H9 (cell line): ENCODE results near the gene NUDT22. TPM values are rescaled to one million over a fixed set of nuclear protein-coding genes. Genes with fewer than 3 reads are reported as not detected.

Experiments used
- DNase-seq: peaks from one replicate; pipeline ENCODE4 v3.0.0-alpha.2; 2017
- H2AFZ ChIP-seq: one replicate; pipeline ENCODE4 v1.6.1; 2013; ENCODE audit warnings: mild to moderate bottlenecking, low read length, control low read depth, moderate library complexity
- H2AK5ac ChIP-seq: 2 replicates; pipeline ENCODE4 v1.6.1; 2013; ENCODE audit warnings: low read length, control low read depth, mixed read lengths; ENCODE audit not compliant: insufficient read length
- H2BK120ac ChIP-seq: one replicate; pipeline ENCODE4 v1.6.1; 2013; ENCODE audit warnings: low read depth, mild to moderate bottlenecking, low read length, control low read depth, inconsistent platforms; ENCODE audit not compliant: poor library complexity, severe bottlenecking
- H2BK12ac ChIP-seq: 2 replicates; pipeline ENCODE4 v1.6.1; 2013; ENCODE audit warnings: low read length, control low read depth, mixed read lengths, low read depth; ENCODE audit not compliant: insufficient read length
- H2BK15ac ChIP-seq: 2 replicates; pipeline ENCODE4 v1.6.1; 2013; ENCODE audit warnings: low read depth, low read length, control low read depth
- H2BK20ac ChIP-seq: one replicate; pipeline ENCODE4 v1.6.1; 2013; ENCODE audit warnings: low read depth, mild to moderate bottlenecking, low read length, control low read depth, inconsistent platforms; ENCODE audit not compliant: poor library complexity, severe bottlenecking
- H2BK5ac ChIP-seq: 2 replicates; pipeline ENCODE4 v1.6.1; 2013; ENCODE audit warnings: low read length, control low read depth, mixed read lengths; ENCODE audit not compliant: insufficient read length
- H3K14ac ChIP-seq: 2 replicates; pipeline ENCODE4 v1.6.1; 2013; ENCODE audit warnings: low read length, control low read depth; ENCODE audit not compliant: insufficient read depth
- H3K18ac ChIP-seq: 2 replicates; pipeline ENCODE4 v1.6.1; 2013; ENCODE audit warnings: low read depth, mild to moderate bottlenecking, mixed read lengths, low read length, control low read depth; ENCODE audit not compliant: insufficient read length
- H3K23ac ChIP-seq: 2 replicates; pipeline ENCODE4 v1.6.1; 2013; ENCODE audit warnings: low read length, control low read depth, mixed read lengths, low read depth; ENCODE audit not compliant: insufficient read length
- H3K23me2 ChIP-seq: 2 replicates; pipeline ENCODE4 v1.6.1; 2013; ENCODE audit warnings: low read depth, mild to moderate bottlenecking, mixed read lengths, low read length, control low read depth; ENCODE audit not compliant: insufficient read length, poor library complexity, severe bottlenecking
- H3K27ac ChIP-seq: 2 replicates; pipeline ENCODE4 v1.5.1; 2013; ENCODE audit warnings: low read length, control low read depth, mixed read lengths, low read depth; ENCODE audit not compliant: insufficient read length
- H3K27me3 ChIP-seq: 2 replicates; pipeline ENCODE4 v1.6.1; 2013; ENCODE audit warnings: low read length, control low read depth, inconsistent platforms; ENCODE audit not compliant: insufficient read depth
- H3K4ac ChIP-seq: 2 replicates; pipeline ENCODE4 v1.6.1; 2013; ENCODE audit warnings: low read depth, mild to moderate bottlenecking, control low read depth, inconsistent platforms, low read length, moderate library complexity
- H3K4me1 ChIP-seq: 2 replicates; pipeline ENCODE4 v1.6.1; 2013; ENCODE audit warnings: low read length, control low read depth, inconsistent platforms; ENCODE audit not compliant: insufficient read depth
- H3K4me2 ChIP-seq: 2 replicates; pipeline ENCODE4 v1.6.1; 2013; ENCODE audit warnings: low read length, control low read depth, mixed read lengths; ENCODE audit not compliant: insufficient read length, insufficient read depth
- H3K56ac ChIP-seq: 2 replicates; pipeline ENCODE4 v1.6.1; 2013; ENCODE audit warnings: low read depth, mild to moderate bottlenecking, mixed read lengths, low read length, control low read depth; ENCODE audit not compliant: insufficient read length
- H3K79me1 ChIP-seq: 2 replicates; pipeline ENCODE4 v1.6.1; 2013; ENCODE audit warnings: low read depth, mild to moderate bottlenecking, moderate library complexity, low read length, control low read depth, inconsistent platforms; ENCODE audit not compliant: insufficient read depth, poor library complexity, severe bottlenecking
- H3K79me2 ChIP-seq: 2 replicates; pipeline ENCODE4 v1.6.1; 2013; ENCODE audit warnings: low read length, control low read depth, inconsistent platforms; ENCODE audit not compliant: insufficient read depth
- H3K9ac ChIP-seq: 2 replicates; pipeline ENCODE4 v1.6.1; 2013; ENCODE audit warnings: low read length, control low read depth, mixed read lengths; ENCODE audit not compliant: insufficient read length; ENCODE audit errors: extremely low read depth
- H3K9me3 ChIP-seq: one replicate; pipeline ENCODE4 v1.6.1; 2013; ENCODE audit warnings: low read depth, low read length, inconsistent platforms; ENCODE audit not compliant: control insufficient read depth
- H3T11ph ChIP-seq: one replicate; pipeline ENCODE4 v1.6.1; 2013; ENCODE audit warnings: mild to moderate bottlenecking, low read length, control low read depth, inconsistent platforms
- H4K20me1 ChIP-seq: one replicate; pipeline ENCODE4 v1.6.1; 2013; ENCODE audit not compliant: control insufficient read depth, insufficient read length, insufficient read depth
- H4K5ac ChIP-seq: 2 replicates; pipeline ENCODE4 v1.6.1; 2013; ENCODE audit warnings: low read depth, mild to moderate bottlenecking, mixed read lengths, low read length, control low read depth; ENCODE audit not compliant: insufficient read length
- H4K8ac ChIP-seq: replicated peaks from 2 replicates; pipeline ENCODE4 v1.6.1; 2013; ENCODE audit warnings: low read length, control low read depth, mixed read lengths, low read depth; ENCODE audit not compliant: insufficient read length
- H4K91ac ChIP-seq: 2 replicates; pipeline ENCODE4 v1.6.1; 2013; ENCODE audit warnings: low read depth, mild to moderate bottlenecking, moderate library complexity, mixed read lengths, low read length, control low read depth; ENCODE audit not compliant: insufficient read length
- H3K27ac Mint-ChIP-seq, 3 experiments: 2 replicates in 2 of 3; 3 replicates in 1 of 3; pipeline ENCODE4 v1.8.0; 2020 to 2021; ENCODE audit warnings: mixed read lengths in 3 of 3, mild to moderate bottlenecking in 1 of 3, moderate library complexity in 1 of 3
- H3K27me3 Mint-ChIP-seq: 2 replicates; pipeline ENCODE4 v1.8.0; 2021; ENCODE audit warnings: low read depth, mild to moderate bottlenecking, moderate library complexity, mixed read lengths
- H3K36me3 Mint-ChIP-seq, 3 experiments: 2 replicates in 2 of 3; 3 replicates in 1 of 3; pipeline ENCODE4 v1.8.0; 2020 to 2021; ENCODE audit warnings: low read depth in 3 of 3, mixed read lengths in 3 of 3; ENCODE audit not compliant: insufficient read depth in 1 of 3
- H3K4me1 Mint-ChIP-seq, 2 experiments: 2 replicates each; pipeline ENCODE4 v1.8.0; 2020; ENCODE audit warnings: mixed read lengths in 2 of 2
- H3K4me3 Mint-ChIP-seq, 2 experiments: 2 replicates in 1 of 2; 3 replicates in 1 of 2; pipeline ENCODE4 v1.8.0; 2020 to 2021; ENCODE audit warnings: mild to moderate bottlenecking in 2 of 2, mixed read lengths in 2 of 2, moderate library complexity in 1 of 2
- H3K9me3 Mint-ChIP-seq, 2 experiments: 2 replicates in 1 of 2; 3 replicates in 1 of 2; pipeline ENCODE4 v1.8.0; 2020; ENCODE audit warnings: mild to moderate bottlenecking in 2 of 2, mixed read lengths in 2 of 2, moderate library complexity in 1 of 2
- CTCF ChIP-seq: fragments of 200-600 bp; sonication (generic); conservative IDR thresholded peaks from 3 replicates; pipeline ENCODE4 v1.8.0; 2021; ENCODE audit warnings: antibody characterized with exemption, mild to moderate bottlenecking
- WGBS: extraction: QIAGEN DNeasy Blood & Tissue Kit; methylation state at CpG from one replicate; pipeline ENCODE4 v1.1.7; 2013; ENCODE audit warnings: missing lambda C conversion rate, low lambda C conversion rate, mixed read lengths; ENCODE audit not compliant: insufficient read length; ENCODE audit errors: extremely low coverage; 5-methylcytosine and 5-hydroxymethylcytosine counted together
- total RNA-seq: library from RNA; stranded (reverse); gene quantifications from 2 replicates; pipeline ENCODE4 v1.2.1, GENCODE V29; 2021

The NUDT22 gene
- total RNA-seq, 1 experiment from 2014 or later, result 39.6 TPM

- H2BK15ac ChIP-seq, result no peak overlapping the region
- H2AFZ ChIP-seq, result no peak overlapping the region
- H3K14ac ChIP-seq, result no peak overlapping the region
- no peak for TF ChIP-seq CTCF
- no peaks in the 10 kb centered on the region for H4K20me1 ChIP-seq
- no peak overlapping the region for H3K9ac ChIP-seq
- H4K8ac ChIP-seq, result no peak overlapping the region
- no peak overlapping the region for H2AK5ac ChIP-seq
- DNase-seq, result no peak
- peaks cover 9% of the 10 kb centered on the region; the same call in 1 of the 2 replicates for H3K79me2 ChIP-seq
- no peak overlapping the region for H3K27ac ChIP-seq
- H3K23ac ChIP-seq, result no peak overlapping the region
- Mint-ChIP-seq H3K9me3 (no peaks in the 10 kb centered on the region; a peak in 1 of 5 replicates), H3K4me3 (peak overlapping the region; percentile 88 to 94), H3K27me3 (no peaks in the 10 kb centered on the region), H3K27ac (peak overlapping the region in 1 of 3 experiments; percentile 48; a peak in 1 of 7 replicates), H3K4me1 (peaks cover 40 to 48% of the 10 kb centered on the region in 2 experiments), H3K36me3 (peaks cover 12 to 22% (median 13%) of the 10 kb centered on the region in 3 experiments)
- H3K9me3 ChIP-seq, result no peaks in the 10 kb centered on the region
- no peak overlapping the region for H2BK5ac ChIP-seq
- H3K79me1 ChIP-seq, result no peaks in the 10 kb centered on the region
- H3K27me3 ChIP-seq, result no peaks in the 10 kb centered on the region
- no peak overlapping the region for H3K56ac ChIP-seq
- H3K4me1 ChIP-seq, result peaks cover 7% of the 10 kb centered on the region; the same call in 1 of the 2 replicates
- WGBS, result no CpG with 5 or more reads among the region's 6 CpGs
- H3K18ac ChIP-seq, result no peak overlapping the region
- H3T11ph ChIP-seq, result no peak overlapping the region
- H4K91ac ChIP-seq, result no peak overlapping the region
- no peak overlapping the region for H2BK20ac ChIP-seq
- H3K4me2 ChIP-seq, result peak overlapping the region; percentile 39
- H2BK120ac ChIP-seq, result no peak overlapping the region
- H2BK12ac ChIP-seq, result no peak overlapping the region
- peaks cover 21% of the 10 kb centered on the region for H3K23me2 ChIP-seq
- H4K5ac ChIP-seq, result no peak overlapping the region
- H3K4ac ChIP-seq, result no peak overlapping the region
Measured at GRCh38 chr11:64244966-64245365, 18.9 kb downstream of the NUDT22 start.
